ENCODE data around the gene CCDC184. TPM values are rescaled to one million over a fixed set of nuclear protein-coding genes. Genes with fewer than 3 reads are reported as not detected.

CCDC184 gene
- polyA plus RNA-seq, 1 donor (not counting 4 experiments of a cell fraction or from before 2014, with no cell fraction given), result 0.21 TPM

- TF ChIP-seq, protein P1, sequence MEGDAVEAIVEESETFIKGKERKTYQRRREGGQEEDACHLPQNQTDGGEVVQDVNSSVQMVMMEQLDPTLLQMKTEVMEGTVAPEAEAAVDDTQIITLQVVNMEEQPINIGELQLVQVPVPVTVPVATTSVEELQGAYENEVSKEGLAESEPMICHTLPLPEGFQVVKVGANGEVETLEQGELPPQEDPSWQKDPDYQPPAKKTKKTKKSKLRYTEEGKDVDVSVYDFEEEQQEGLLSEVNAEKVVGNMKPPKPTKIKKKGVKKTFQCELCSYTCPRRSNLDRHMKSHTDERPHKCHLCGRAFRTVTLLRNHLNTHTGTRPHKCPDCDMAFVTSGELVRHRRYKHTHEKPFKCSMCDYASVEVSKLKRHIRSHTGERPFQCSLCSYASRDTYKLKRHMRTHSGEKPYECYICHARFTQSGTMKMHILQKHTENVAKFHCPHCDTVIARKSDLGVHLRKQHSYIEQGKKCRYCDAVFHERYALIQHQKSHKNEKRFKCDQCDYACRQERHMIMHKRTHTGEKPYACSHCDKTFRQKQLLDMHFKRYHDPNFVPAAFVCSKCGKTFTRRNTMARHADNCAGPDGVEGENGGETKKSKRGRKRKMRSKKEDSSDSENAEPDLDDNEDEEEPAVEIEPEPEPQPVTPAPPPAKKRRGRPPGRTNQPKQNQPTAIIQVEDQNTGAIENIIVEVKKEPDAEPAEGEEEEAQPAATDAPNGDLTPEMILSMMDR (optimal IDR thresholded peaks at IDR 0.05 in 1 of 3, IDR thresholded peaks at IDR 0.05 in 1 of 3, conservative IDR thresholded peaks at IDR 0.05 in 1 of 3; ENCODE audit: extremely low read depth in 1 of 3, insufficient read depth in 2 of 3, low read length in 3 of 3), result no peak
- no peak for TF ChIP-seq EZH2 (IDR thresholded peaks at IDR 0.05; ENCODE audit: low read length)
- Histone ChIP-seq H3K27me3 (ENCODE audit: control insufficient read depth, extremely low read depth, insufficient read depth, low read length) (no peaks in the 10 kb centered on the region), H3K4me2 (ENCODE audit: control insufficient read depth, extremely low read depth, insufficient read depth, low read depth, low read length) (no peak overlapping the region), H3K9ac (ENCODE audit: control insufficient read depth, extremely low read depth, insufficient read depth, low read length) (no peak overlapping the region), H3K36me3 (ENCODE audit: control insufficient read depth in 2 of 2, extremely low read depth in 1 of 2, insufficient read depth in 2 of 2, low read length in 2 of 2) (no peaks in the 10 kb centered on the region), H2AFZ (ENCODE audit: control insufficient read depth, low read length) (no peak overlapping the region), H3K4me1 (ENCODE audit: control insufficient read depth, extremely low read depth, insufficient read depth, low read length) (no peaks in the 10 kb centered on the region), H3K4me3 (ENCODE audit: control insufficient read depth in 2 of 3, extremely low read depth in 1 of 3, insufficient read depth in 2 of 3, low read depth in 1 of 3, low read length in 3 of 3) (no peak overlapping the region), H3K9me3 (ENCODE audit: control insufficient read depth, low read depth, low read length) (no peaks in the 10 kb centered on the region), H3K9me1 (ENCODE audit: control insufficient read depth, extremely low read depth, insufficient read depth, low read length) (no peaks in the 10 kb centered on the region), H3K79me2 (ENCODE audit: control insufficient read depth, insufficient read depth, low read length) (no peaks in the 10 kb centered on the region), H4K20me1 (ENCODE audit: control insufficient read depth, extremely low read depth, insufficient read depth, low read length) (no peaks in the 10 kb centered on the region), H3K27ac (ENCODE audit: control insufficient read depth, insufficient read depth, low read length) (no peak overlapping the region)
- DNase-seq (ENCODE audit: low read depth, low spot score), result no peak
- dilution Hi-C loops (cut with MboI; ENCODE audit: extremely low pct_ligation_motif_present, low sequenced_read_pairs), result no loop called here
- no peak for FAIRE-seq
Observed at GRCh38 chr12:48199774-48200221, 16.4 kb downstream of the CCDC184 start.

GRCh38 chr12:48201091-48201490, 17.6 kb downstream of the CCDC184 start:
- Histone ChIP-seq H3K4me3 (ENCODE audit: control insufficient read depth in 2 of 3, extremely low read depth in 1 of 3, insufficient read depth in 2 of 3, low read depth in 1 of 3, low read length in 3 of 3) (no peak overlapping the region), H3K9me3 (ENCODE audit: control insufficient read depth, low read depth, low read length) (no peaks in the 10 kb centered on the region)
- FAIRE-seq, result no peak

More at GRCh38 chr12:48201091-48201490, 17.6 kb downstream of the CCDC184 start:
- Histone ChIP-seq H3K4me2 (ENCODE audit: control insufficient read depth, extremely low read depth, insufficient read depth, low read depth, low read length) (no peak overlapping the region), H2AFZ (ENCODE audit: control insufficient read depth, low read length) (no peak overlapping the region), H3K27me3 (ENCODE audit: control insufficient read depth, extremely low read depth, insufficient read depth, low read length) (no peaks in the 10 kb centered on the region), H3K79me2 (ENCODE audit: control insufficient read depth, insufficient read depth, low read length) (no peaks in the 10 kb centered on the region), H3K36me3 (ENCODE audit: control insufficient read depth in 2 of 2, extremely low read depth in 1 of 2, insufficient read depth in 2 of 2, low read length in 2 of 2) (no peaks in the 10 kb centered on the region), H4K20me1 (ENCODE audit: control insufficient read depth, extremely low read depth, insufficient read depth, low read length) (no peaks in the 10 kb centered on the region), H3K4me1 (ENCODE audit: control insufficient read depth, extremely low read depth, insufficient read depth, low read length) (no peaks in the 10 kb centered on the region), H3K27ac (ENCODE audit: control insufficient read depth, insufficient read depth, low read length) (no peak overlapping the region), H3K9ac (ENCODE audit: control insufficient read depth, extremely low read depth, insufficient read depth, low read length) (no peak overlapping the region), H3K9me1 (ENCODE audit: control insufficient read depth, extremely low read depth, insufficient read depth, low read length) (no peaks in the 10 kb centered on the region)
- DNase-seq (ENCODE audit: low read depth, low spot score), result no peak
- dilution Hi-C loops (cut with MboI; ENCODE audit: extremely low pct_ligation_motif_present, low sequenced_read_pairs), result no loop called here
- TF ChIP-seq, protein P1 (optimal IDR thresholded peaks at IDR 0.05 in 1 of 3, IDR thresholded peaks at IDR 0.05 in 1 of 3, conservative IDR thresholded peaks at IDR 0.05 in 1 of 3; ENCODE audit: extremely low read depth in 1 of 3, insufficient read depth in 2 of 3, low read length in 3 of 3), result no peak
- TF ChIP-seq EZH2 (IDR thresholded peaks at IDR 0.05; ENCODE audit: low read length), result no peak
